ENCODE data around the gene SLC9A2. TPM values are rescaled to one million over a fixed set of nuclear protein-coding genes. Genes with fewer than 3 reads are reported as not detected.

Gene SLC9A2, protein sequence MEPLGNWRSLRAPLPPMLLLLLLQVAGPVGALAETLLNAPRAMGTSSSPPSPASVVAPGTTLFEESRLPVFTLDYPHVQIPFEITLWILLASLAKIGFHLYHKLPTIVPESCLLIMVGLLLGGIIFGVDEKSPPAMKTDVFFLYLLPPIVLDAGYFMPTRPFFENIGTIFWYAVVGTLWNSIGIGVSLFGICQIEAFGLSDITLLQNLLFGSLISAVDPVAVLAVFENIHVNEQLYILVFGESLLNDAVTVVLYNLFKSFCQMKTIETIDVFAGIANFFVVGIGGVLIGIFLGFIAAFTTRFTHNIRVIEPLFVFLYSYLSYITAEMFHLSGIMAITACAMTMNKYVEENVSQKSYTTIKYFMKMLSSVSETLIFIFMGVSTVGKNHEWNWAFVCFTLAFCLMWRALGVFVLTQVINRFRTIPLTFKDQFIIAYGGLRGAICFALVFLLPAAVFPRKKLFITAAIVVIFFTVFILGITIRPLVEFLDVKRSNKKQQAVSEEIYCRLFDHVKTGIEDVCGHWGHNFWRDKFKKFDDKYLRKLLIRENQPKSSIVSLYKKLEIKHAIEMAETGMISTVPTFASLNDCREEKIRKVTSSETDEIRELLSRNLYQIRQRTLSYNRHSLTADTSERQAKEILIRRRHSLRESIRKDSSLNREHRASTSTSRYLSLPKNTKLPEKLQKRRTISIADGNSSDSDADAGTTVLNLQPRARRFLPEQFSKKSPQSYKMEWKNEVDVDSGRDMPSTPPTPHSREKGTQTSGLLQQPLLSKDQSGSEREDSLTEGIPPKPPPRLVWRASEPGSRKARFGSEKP
- total RNA-seq (2014; rRNA removed; shearing (Covaris generic)) = 0.03 TPM in 1 of 2 replicates, not detected in the other

DNA sequence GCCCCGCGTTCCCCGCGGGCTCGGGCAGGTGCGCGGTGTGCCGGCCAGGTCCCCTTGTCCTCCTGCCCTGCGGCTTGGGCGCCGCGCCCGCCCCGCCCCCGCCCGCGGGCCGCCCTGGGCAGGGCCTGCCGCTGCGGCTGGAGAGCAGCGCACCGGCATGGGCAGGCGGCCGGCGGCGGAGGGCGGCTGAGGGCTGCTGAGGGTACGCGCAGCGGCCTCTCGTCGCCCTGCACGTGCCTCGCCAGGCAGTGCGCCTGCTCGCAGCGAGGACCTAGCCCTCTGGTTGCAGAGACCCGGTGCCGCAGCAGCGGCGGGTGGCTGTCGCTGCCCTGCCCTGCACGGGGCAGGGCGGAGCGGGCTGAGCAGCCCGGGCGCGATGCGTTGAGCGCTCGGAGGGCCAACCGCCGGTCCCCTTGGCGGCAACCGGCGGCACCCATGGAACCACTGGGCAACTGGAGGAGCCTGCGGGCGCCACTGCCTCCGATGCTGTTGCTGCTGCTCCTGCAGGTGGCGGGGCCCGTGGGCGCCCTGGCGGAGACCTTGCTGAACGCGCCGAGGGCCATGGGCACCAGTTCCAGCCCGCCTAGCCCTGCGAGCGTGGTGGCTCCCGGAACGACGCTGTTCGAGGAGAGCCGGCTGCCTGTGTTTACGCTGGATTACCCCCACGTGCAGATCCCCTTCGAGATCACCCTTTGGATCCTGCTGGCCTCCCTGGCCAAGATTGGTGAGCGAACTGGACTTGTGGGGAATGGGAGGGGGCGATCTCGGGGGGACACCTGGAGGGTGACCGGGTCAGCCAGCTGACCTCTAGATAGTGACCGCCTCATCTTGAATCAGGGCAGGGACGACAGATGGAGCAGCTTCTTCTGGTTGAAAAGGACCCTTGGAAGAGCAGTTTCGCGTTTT, at the start of gene SLC9A2:
TSS of gene SLC9A2 (plus strand) at position 140 of the 906 bp plus-strand sequence. CDS start at position 436, 296 bp downstream.

Other genes with a start within 250 kb of the SLC9A2 start
- not detected in 2 replicates for gene IL18RAP, start 196.4 kb upstream of the SLC9A2 start, total RNA-seq (2014; rRNA removed; shearing (Covaris generic))
- not detected in 2 replicates for gene SLC9A4, start 146.3 kb upstream of the SLC9A2 start, total RNA-seq (2014; rRNA removed; shearing (Covaris generic))
- gene TMEM182, start 142.5 kb downstream of the SLC9A2 start, total RNA-seq (2014; rRNA removed; shearing (Covaris generic)) = 0.98 and 3.1 TPM in 2 replicates